H1 (cell line): Measurements from ENCODE around the gene CCDC92B. TPM values are rescaled to one million over a fixed set of nuclear protein-coding genes. Genes with fewer than 3 reads are reported as not detected.

Experiments used
- ASH2L ChIP-seq: fragments of 200-600, 300-600 bp; sonication (generic); IDR thresholded peaks from one replicate; pipeline ENCODE4 v1.7.1; 2017; ENCODE audit warnings: low read length
- ATF3 ChIP-seq: IDR thresholded peaks from 2 replicates; pipeline ENCODE4 v1.6.1; 2011; ENCODE audit warnings: low read depth, mild to moderate bottlenecking, low read length; ENCODE audit not compliant: insufficient read depth
- CBX5 ChIP-seq: fragments of 300-800, 300-1000 bp; sonication (generic); IDR thresholded peaks from 2 replicates; pipeline ENCODE4 v1.7.1; 2016; ENCODE audit warnings: antibody characterized with exemption, low read length, low read depth
- EGR1 ChIP-seq: IDR thresholded peaks from 2 replicates; pipeline ENCODE4 v1.6.1; 2011; ENCODE audit warnings: low read depth, low read length, borderline replicate concordance
- RFX5 ChIP-seq: IDR thresholded peaks from 2 replicates; pipeline ENCODE4 v1.6.1; 2011; ENCODE audit warnings: low read depth, low read length, improper control_type of control experiment, borderline replicate concordance
- SIN3A ChIP-seq, 2 experiments: IDR thresholded peaks in 1 of 2; conservative IDR thresholded peaks in 1 of 2; 2 replicates each; pipeline ENCODE4 v1.6.1; 2011 to 2012; ENCODE audit warnings: low read length in 2 of 2, improper control_type of control experiment in 1 of 2, low read depth in 1 of 2, mild to moderate bottlenecking in 1 of 2
- polyA plus RNA-seq, 7 experiments: library from polyadenylated mRNA; depleted of rRNA in 3 of 7; stranded (reverse) in 5 of 7; unstranded in 2 of 7; fragments of >200 nt in 5 of 7; fragments of 200-250 nt in 2 of 7; gene quantifications; 1 replicate in 5 of 7; 2 replicates in 1 of 7; 4 replicates in 1 of 7; pipeline versions ENCODE4 v1.2.1 to v1.2.3, GENCODE V29; 2011 to 2013; ENCODE audit warnings: missing spikeins in 2 of 7, mixed read lengths in 2 of 7
- total RNA-seq: library from RNA; stranded (reverse); fragmentation: NEBNext Ultra II Directional; extraction: Animal tissue kit (Norgen Biotek cat#: 25700); gene quantifications from 2 replicates; pipeline ENCODE4 v1.2.1, GENCODE V29; 2021

The CCDC92B gene
- total and polyA plus RNA-seq, 2 of the 8 experiments (the other 6 are each of a cell fraction or from before 2014, with no cell fraction given): 5.5 to 12.1 TPM

DNA sequence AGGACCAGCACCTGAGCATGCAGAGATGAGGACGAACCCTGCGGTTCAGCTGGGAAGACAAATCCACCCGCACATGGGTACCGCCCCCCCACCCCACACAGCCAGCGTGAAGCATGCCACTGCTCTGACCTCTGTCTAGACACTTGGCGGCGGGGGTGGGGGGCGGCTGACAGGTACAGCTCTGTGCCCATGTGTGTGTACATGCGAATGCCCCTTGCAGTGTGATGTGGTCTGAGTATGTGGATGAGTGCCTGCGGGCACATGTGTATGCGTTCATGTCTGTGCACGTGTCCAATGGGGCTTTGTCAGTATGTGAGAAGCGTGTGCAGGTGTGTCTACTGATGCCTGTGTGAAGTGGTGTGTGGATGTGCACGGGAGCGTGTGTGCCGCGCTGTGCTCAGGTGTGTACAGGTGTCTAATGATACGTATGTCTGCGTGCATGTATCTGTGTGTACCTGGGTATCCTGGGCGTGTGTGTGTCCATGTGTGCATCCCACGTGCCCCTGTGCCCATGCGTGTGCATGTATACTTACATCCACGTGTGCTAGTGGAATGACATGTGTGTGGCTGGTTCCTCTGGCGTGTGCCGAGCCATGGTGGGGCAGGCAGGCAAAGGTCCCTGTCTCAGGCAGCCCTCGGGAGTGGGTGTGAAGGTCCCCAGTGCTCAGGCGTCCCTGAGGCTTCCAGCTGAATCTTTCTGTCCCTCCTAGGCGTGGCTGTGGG, 46.1 kb upstream of the CCDC92B start (continued):
- TF ChIP-seq SIN3A (conservative IDR thresholded peaks at IDR 0.05 in 1 of 2, IDR thresholded peaks at IDR 0.05 in 1 of 2; ENCODE audit: low read depth in 1 of 2, low read length in 2 of 2): no peak
- no peak for TF ChIP-seq RFX5
- TF ChIP-seq ATF3: no peak
- TF ChIP-seq CBX5: no peak
- no peak for TF ChIP-seq ASH2L
- TF ChIP-seq EGR1: no peak
- TF ChIP-seq, all 59 proteins: peak for 0
